ENCODE measurements around the gene NUBP2.

The NUBP2 gene

GRCh38 chr16:1809281-1809801 is 26.6 kb downstream of the NUBP2 start:
- no peak for DNase-seq (ENCODE audit: low read depth)

GRCh38 chr16:1810106-1810505 is 27.3 kb downstream of the NUBP2 start:
- no peak for DNase-seq (ENCODE audit: low read depth)

- no peak for DNase-seq (ENCODE audit: low read depth)
These were observed 27.8 kb downstream of the NUBP2 start for GRCh38 chr16:1810536-1810935.

GRCh38 chr16:1812732-1813163 is 30.0 kb downstream of the NUBP2 start:
- DNase-seq (ENCODE audit: low read depth): peak; percentile 16

GRCh38 chr16:1815461-1815860 is 32.7 kb downstream of the NUBP2 start:
- no peak for DNase-seq (ENCODE audit: low read depth)

GRCh38 chr16:1816396-1817275 is 33.9 kb downstream of the NUBP2 start:
- no peak for DNase-seq (ENCODE audit: low read depth)

- no peak for DNase-seq (ENCODE audit: low read depth)
These were observed 34.5 kb downstream of the NUBP2 start for GRCh38 chr16:1817276-1817589.

- DNase-seq (ENCODE audit: low read depth): no peak
These were observed 35.0 kb downstream of the NUBP2 start for GRCh38 chr16:1817716-1818115.

GRCh38 chr16:1818204-1818872 is 35.6 kb downstream of the NUBP2 start:
- no peak for DNase-seq (ENCODE audit: low read depth)

- no peak for DNase-seq (ENCODE audit: low read depth)
These were observed 36.2 kb downstream of the NUBP2 start for GRCh38 chr16:1818873-1819525.

- DNase-seq (ENCODE audit: low read depth): no peak
These were observed 36.9 kb downstream of the NUBP2 start for GRCh38 chr16:1819611-1820010.

- no peak for DNase-seq (ENCODE audit: low read depth)
These were observed 37.6 kb downstream of the NUBP2 start for GRCh38 chr16:1820096-1820945.

- no peak for DNase-seq (ENCODE audit: low read depth)
These were observed 38.2 kb downstream of the NUBP2 start for GRCh38 chr16:1820946-1821290.

- no peak for DNase-seq (ENCODE audit: low read depth)
These were observed 39.3 kb downstream of the NUBP2 start for GRCh38 chr16:1821861-1822611.

GRCh38 chr16:1822801-1823200 is 40.0 kb downstream of the NUBP2 start:
- DNase-seq (ENCODE audit: low read depth): no peak

GRCh38 chr16:1823821-1824220 is 41.1 kb downstream of the NUBP2 start:
- no peak for DNase-seq (ENCODE audit: low read depth)

GRCh38 chr16:1825381-1825863 is 42.7 kb downstream of the NUBP2 start:
- DNase-seq (ENCODE audit: low read depth): no peak

- DNase-seq (ENCODE audit: low read depth): peak; percentile 59
These were observed 43.3 kb downstream of the NUBP2 start for GRCh38 chr16:1825864-1826690.

- DNase-seq (ENCODE audit: low read depth): peak; percentile 82
These were observed 44.2 kb downstream of the NUBP2 start, which contains the start of the genes FAHD1 and HAGH for GRCh38 chr16:1826691-1827573. TSS of gene FAHD1 (plus strand) at chr16:1827206. CDS start at chr16:1827239, 33 bp downstream. TSS of gene HAGH (minus strand) at chr16:1826825. CDS start at chr16:1826787, 38 bp downstream.
